HG03571 (cell line): ENCODE measurements around the gene RMDN3.
A peak's percentile ranks its signal among the peaks of the same experiment; 100 is the strongest.

ENCODE experiments used
- ATAC-seq: cut with Tn5 transposase; IDR thresholded peaks from one replicate; pipeline ENCODE4 v1.9.1; 2021; ENCODE audit not compliant: unreplicated experiment

RMDN3 gene

DNA sequence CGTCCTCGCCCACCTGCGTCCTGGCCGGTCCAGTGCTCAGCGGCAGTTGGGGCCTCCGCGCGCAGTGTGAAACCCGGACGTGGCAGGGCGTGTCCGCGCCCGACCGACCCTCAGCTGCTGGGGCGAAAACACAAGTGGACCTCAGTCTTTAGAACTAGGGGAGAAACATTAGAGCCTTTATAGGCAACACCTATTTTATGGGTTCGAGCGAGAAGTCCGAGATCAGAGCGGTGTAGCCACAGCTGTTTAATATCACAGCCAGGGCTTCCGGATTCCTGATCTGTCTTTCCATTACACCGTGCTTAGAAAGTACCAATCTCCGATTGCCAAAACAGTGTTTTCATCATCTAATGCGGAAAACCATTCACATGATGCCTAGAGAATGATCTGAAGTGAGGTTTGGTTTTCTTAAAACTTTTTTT lies 59.6 kb downstream of the RMDN3 start:
- ATAC-seq: no peak

DNA sequence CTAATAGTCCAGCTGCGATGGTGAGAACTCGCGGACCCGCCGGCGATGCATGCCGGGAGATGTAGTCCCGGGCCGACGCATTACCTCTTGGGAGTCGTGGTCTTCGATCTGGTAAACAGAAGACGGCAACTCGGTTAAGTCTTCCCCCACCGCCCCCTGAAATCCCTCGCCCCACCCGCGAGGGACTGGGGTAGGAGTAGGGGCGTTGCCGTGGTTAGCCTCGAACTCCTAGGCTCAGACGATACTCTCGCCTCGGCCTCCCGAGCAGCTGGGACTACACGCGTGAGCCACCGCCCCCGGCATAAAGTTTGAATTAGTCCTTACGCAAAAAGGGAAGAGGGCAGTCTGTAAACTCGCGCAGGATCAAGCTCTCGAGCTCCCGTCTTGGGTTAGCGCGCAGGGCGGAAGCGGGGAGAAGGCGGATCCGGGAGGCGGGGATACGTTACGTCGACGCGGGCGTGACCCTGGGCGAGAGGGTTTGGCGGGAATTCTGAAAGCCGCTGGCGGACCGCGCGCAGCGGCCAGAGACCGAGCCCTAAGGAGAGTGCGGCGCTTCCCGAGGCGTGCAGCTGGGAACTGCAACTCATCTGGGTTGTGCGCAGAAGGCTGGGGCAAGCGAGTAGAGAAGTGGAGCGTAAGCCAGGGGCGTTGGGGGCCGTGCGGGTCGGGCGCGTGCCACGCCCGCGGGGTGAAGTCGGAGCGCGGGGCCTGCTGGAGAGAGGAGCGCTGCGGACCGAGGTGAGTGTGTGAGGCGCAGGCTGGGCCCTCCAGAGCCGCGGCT lies 60.2 kb downstream of the RMDN3 start, which contains the start of gene RAD51:
RAD51 (plus strand) TSS at position 487 of the 781 bp plus-strand sequence. CDS start 3,585 bp downstream, outside the sequence.
- ATAC-seq: peak; percentile 77

DNA sequence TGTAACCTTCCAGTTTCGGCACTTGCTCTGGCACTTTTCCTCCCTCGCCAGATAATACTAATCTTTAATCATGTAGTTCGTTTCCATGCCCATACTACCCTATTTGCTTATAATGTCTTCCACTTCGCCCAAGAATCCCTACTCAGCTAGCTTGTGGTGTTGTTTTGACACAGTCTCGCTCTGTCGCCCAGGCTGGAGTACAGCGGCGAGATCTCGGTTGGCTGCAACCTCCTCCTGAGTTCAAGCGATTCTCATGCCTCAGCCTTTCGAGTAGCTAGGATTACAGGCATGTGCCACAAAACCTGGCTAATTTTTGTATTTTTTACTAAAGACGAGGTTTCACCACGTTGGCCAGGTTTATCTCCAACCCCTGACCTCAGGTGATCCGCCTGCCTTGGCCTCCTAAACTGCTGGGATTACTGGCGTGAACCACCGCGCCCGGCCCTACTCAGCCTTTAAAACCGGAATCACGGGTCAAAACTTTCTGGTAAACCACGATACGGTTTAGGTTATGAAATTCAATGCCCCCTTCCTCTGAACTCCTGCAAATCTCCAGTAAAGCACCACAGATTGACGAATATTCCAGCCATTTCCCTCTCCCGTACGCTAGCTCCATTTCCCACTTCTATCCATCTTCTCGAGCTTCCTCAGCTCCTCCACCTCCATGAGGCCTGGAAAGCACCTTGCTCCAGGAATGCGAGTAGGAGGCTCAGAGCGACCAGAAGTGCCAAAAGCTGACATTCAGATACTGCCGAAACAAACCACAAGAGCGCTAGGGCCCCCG lies 61.0 kb downstream of the RMDN3 start:
- peak; percentile 2 for ATAC-seq

DNA sequence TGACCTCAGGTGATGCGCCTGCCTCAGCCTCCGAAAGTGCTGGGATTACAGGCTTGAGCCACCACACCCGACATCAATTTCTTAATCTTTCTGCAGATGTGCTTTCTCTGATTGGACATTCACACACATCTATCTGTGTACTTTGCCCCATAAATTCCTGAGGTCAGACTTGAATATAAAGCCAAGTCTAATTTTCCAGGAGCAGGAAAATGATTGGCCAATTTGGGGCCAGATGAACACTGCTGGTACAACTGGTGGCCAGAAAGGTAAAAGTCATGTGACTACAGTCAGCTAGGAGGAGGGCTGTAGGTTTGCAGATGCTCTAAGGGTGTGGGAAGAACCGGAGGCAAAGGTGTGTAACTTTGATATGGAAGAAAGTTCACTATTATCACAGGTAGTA lies 63.3 kb downstream of the RMDN3 start:
- no peak for ATAC-seq

DNA sequence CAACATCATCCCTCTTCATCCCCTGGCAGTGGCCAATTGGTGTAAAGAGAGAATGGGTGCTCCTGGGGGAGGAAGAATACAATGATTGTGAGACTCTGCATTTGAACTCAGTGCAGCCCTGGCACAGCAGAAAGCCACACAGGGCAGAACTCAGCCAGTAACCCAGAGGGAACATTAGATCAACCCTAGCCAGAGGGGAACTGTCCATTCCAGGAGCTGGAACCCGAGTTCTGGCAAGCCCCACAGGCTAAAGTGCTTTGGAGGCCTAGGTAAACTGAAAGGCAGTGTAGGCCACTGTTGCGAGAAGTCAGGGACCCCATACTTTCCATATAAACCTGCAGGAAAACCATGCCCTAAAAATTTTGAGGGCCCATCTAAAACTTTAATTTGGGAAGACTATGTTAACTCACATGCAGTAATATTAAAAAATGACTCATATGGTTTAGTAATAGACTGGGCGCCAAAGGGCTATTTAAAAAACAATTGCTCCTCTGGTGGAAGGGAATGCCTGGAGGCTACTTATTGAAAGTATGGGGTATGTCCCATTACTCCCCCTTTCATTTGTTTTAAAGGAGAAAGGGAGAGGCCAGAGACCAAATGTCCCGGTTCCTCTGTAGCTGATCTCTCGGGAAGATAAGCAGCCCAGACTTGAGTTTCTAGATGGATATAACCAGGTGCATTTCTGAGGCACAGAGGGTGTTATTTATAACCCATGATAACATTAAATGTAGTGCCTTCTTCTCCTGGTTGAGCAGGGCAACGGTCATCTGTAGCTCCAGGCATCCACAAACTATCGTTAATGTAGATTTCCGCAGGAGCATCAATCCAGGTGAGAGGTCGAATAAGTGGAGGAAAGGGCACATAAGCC lies 65.9 kb downstream of the RMDN3 start:
- no peak for ATAC-seq
